ENCODE data around the gene AKT3. TPM values are rescaled to one million over a fixed set of nuclear protein-coding genes. Genes with fewer than 3 reads are reported as not detected.
"Not testable (repeated sequence)": the region's sequence is repeated elsewhere in the genome, so short reads cannot be mapped to it uniquely, and the experiment has no call there.

Gene AKT3
- total RNA-seq, 1 experiment from 2014 or later, result 31.9 TPM

GRCh38 chr1:243818978-243819377, 31.1 kb downstream of the AKT3 start:
- Mint-ChIP-seq H3K4me1 (ENCODE audit: insufficient read depth, unreplicated experiment) (no peaks in the 10 kb centered on the region), H3K4me3 (ENCODE audit: unreplicated experiment) (no peak overlapping the region), H3K9me3 (ENCODE audit: unreplicated experiment) (peaks cover 42% of the 10 kb centered on the region), H3K27me3 (ENCODE audit: insufficient read depth, unreplicated experiment) (no peaks in the 10 kb centered on the region), H3K36me3 (ENCODE audit: insufficient read depth, unreplicated experiment) (no peaks in the 10 kb centered on the region), H3K27ac (ENCODE audit: low read depth, unreplicated experiment) (no peak overlapping the region)
- ChIA-PET CTCF (interaction anchor here (0.6 to 0.9 kb wide), 3 partner anchors 23 to 242 kb away, joined by 3 to 4 read pairs (median 4); no protein-coding TSS in a partner anchor), POLR2A (no interaction called here)
- DNase-seq (ENCODE audit: unreplicated experiment), result no peak
- no TSS peak for BruUV-seq (replicated peaks)
- intact Hi-C loops (cut with micrococcal nuclease), result no loop called here
- no peak for TF ChIP-seq CTCF (IDR thresholded peaks at IDR 0.05; ENCODE audit: unreplicated experiment)

GRCh38 chr1:243814718-243815117, 35.3 kb downstream of the AKT3 start:
- ChIA-PET CTCF (interaction anchor here (0.5 to 1.6 kb wide), 3 partner anchors 19 to 100 kb away, joined by 3 to 6 read pairs (median 3); no protein-coding TSS in a partner anchor), POLR2A (interaction anchor here (0.5 to 1.6 kb wide), 7 partner anchors 8 to 1731 kb away, joined by 3 to 8 read pairs (median 3); no protein-coding TSS in a partner anchor)
- no peak overlapping the region for H3K27ac Mint-ChIP-seq (ENCODE audit: low read depth, unreplicated experiment)
- H3K4me3 Mint-ChIP-seq (ENCODE audit: unreplicated experiment), result no peak overlapping the region
- intact Hi-C loops (cut with micrococcal nuclease), result no loop called here
- H3K4me1 Mint-ChIP-seq (ENCODE audit: insufficient read depth, unreplicated experiment), result no peaks in the 10 kb centered on the region
- no TSS peak for BruUV-seq (replicated peaks)
- H3K27me3 Mint-ChIP-seq (ENCODE audit: insufficient read depth, unreplicated experiment), result no peaks in the 10 kb centered on the region
- no peak for TF ChIP-seq CTCF (IDR thresholded peaks at IDR 0.05; ENCODE audit: unreplicated experiment)
- no peaks in the 10 kb centered on the region for H3K36me3 Mint-ChIP-seq (ENCODE audit: insufficient read depth, unreplicated experiment)
- peaks cover 16% of the 10 kb centered on the region for H3K9me3 Mint-ChIP-seq (ENCODE audit: unreplicated experiment)
- DNase-seq (ENCODE audit: unreplicated experiment), result no peak

- DNase-seq (ENCODE audit: unreplicated experiment); intact Hi-C loops (cut with micrococcal nuclease); H3K4me1 Mint-ChIP-seq (ENCODE audit: insufficient read depth, unreplicated experiment); POLR2A ChIA-PET; H3K9me3 Mint-ChIP-seq (ENCODE audit: unreplicated experiment); H3K36me3 Mint-ChIP-seq (ENCODE audit: insufficient read depth, unreplicated experiment); BruUV-seq (replicated peaks); H3K27me3 Mint-ChIP-seq (ENCODE audit: insufficient read depth, unreplicated experiment); H3K4me3 Mint-ChIP-seq (ENCODE audit: unreplicated experiment); H3K27ac Mint-ChIP-seq (ENCODE audit: low read depth, unreplicated experiment); CTCF ChIA-PET: not testable (repeated sequence)
Observed at GRCh38 chr1:243807346-243807745, 42.7 kb downstream of the AKT3 start.

- Mint-ChIP-seq H3K4me3 (ENCODE audit: unreplicated experiment) (no peak overlapping the region), H3K27ac (ENCODE audit: low read depth, unreplicated experiment) (no peak overlapping the region), H3K27me3 (ENCODE audit: insufficient read depth, unreplicated experiment) (no peaks in the 10 kb centered on the region), H3K4me1 (ENCODE audit: insufficient read depth, unreplicated experiment) (peaks cover 8% of the 10 kb centered on the region), H3K36me3 (ENCODE audit: insufficient read depth, unreplicated experiment) (no peaks in the 10 kb centered on the region), H3K9me3 (ENCODE audit: unreplicated experiment) (no peaks in the 10 kb centered on the region)
- ChIA-PET CTCF (interaction anchor here (0.6 to 1.5 kb wide), 2 partner anchors 493 to 508 kb away, joined by 3 read pairs; no protein-coding TSS in a partner anchor), POLR2A (interaction anchor here (0.6 kb wide), 1 partner anchor 325 kb away, joined by 3 read pairs; no protein-coding TSS in a partner anchor)
- TF ChIP-seq CTCF (IDR thresholded peaks at IDR 0.05; ENCODE audit: unreplicated experiment), result no peak
- intact Hi-C loops (cut with micrococcal nuclease), result no loop called here
- DNase-seq (ENCODE audit: unreplicated experiment), result no peak
- no TSS peak for BruUV-seq (replicated peaks)
Observed at GRCh38 chr1:243806310-243806709, 43.7 kb downstream of the AKT3 start.

- TF ChIP-seq CTCF (IDR thresholded peaks at IDR 0.05; ENCODE audit: unreplicated experiment), result no peak
- intact Hi-C loops (cut with micrococcal nuclease), result no loop called here
- H3K27me3 Mint-ChIP-seq (ENCODE audit: insufficient read depth, unreplicated experiment), result no peaks in the 10 kb centered on the region
- no peak for DNase-seq (ENCODE audit: unreplicated experiment)
- BruUV-seq (replicated peaks), result no TSS peak
- H3K4me1 Mint-ChIP-seq (ENCODE audit: insufficient read depth, unreplicated experiment), result peaks cover 26% of the 10 kb centered on the region
- ChIA-PET POLR2A (interaction anchor here (0.5 to 1.7 kb wide), 3 partner anchors 11 to 68 kb away, joined by 3 to 6 read pairs (median 4); no protein-coding TSS in a partner anchor), CTCF (no interaction called here)
- H3K9me3 Mint-ChIP-seq (ENCODE audit: unreplicated experiment), result peaks cover 7% of the 10 kb centered on the region
- H3K27ac Mint-ChIP-seq (ENCODE audit: low read depth, unreplicated experiment), result no peak overlapping the region
- H3K36me3 Mint-ChIP-seq (ENCODE audit: insufficient read depth, unreplicated experiment), result no peaks in the 10 kb centered on the region
- H3K4me3 Mint-ChIP-seq (ENCODE audit: unreplicated experiment), result no peak overlapping the region
Observed at GRCh38 chr1:243802736-243803135, 47.3 kb downstream of the AKT3 start.

Data from MCF 10A (cell line).